NK-92 (cell line): ENCODE measurements around the gene PNMA8A.
"Not testable (repeated sequence)": the region's sequence is repeated elsewhere in the genome, so short reads cannot be mapped to it uniquely, and the experiment has no call there.

ENCODE experiments used
- DNase-seq: peaks from one replicate; lab custom pipeline; 2025; ENCODE audit not compliant: unreplicated experiment; lab: John Stamatoyannopoulos, UW

The PNMA8A gene

DNA sequence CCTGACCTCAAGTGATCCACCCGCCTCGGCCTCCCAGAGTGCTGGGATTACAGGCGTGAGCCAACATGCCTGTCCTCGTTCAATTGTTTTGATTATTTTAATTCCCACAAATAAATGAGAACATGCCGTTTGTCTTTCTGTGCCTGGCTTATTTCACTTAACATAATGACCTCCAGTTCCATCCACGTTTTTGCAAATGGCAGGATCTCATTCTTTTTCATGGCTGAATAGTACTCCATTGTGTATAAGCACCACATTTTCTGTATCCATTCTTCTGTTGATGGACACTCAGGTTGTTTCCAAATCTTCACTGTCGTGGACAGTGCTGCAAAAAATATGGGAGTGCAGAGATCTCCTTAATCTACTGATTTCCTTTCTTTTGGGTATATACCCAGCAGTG is 37.9 kb downstream of the PNMA8A start:
- DNase-seq = not testable (repeated sequence)

DNA sequence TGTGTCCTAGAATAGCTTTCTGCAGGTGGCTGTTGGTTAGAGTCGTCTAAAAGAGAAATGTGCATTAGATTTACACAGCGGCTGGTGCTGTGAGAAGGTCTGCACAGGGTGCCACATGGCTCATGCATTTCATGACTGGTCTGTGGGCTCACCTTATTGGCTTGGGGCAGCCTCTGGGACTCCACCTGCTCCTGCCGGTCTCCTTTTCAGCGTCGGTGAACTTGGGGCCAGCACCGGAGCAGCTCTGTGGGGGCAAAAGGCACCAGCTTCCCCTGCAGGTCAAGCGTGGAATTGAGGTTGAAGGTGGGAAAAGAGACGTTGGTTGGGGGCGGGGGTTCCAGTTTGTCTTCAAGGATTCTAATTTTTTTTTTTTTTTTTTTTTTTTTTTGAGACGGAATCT is 39.5 kb downstream of the PNMA8A start:
- no peak for DNase-seq

DNA sequence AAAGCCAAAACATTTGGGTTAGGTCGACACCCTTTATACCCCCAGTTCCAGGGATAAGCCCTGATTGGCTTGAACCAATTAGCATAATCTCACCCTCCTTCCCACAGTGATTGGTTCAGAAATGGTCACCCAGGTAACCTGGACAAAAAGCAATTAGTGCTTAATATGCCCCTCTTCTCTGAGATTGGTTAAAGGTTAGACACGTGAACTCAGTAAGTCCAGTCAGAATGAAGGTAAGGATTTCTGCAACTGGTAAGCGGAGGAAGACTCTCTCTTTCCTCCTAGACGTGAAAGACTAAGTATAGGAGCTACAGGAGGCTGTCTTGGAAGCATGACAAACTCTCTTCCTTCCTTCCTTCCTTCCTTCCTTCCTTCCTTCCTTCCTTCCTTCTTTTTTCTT is 41.4 kb downstream of the PNMA8A start:
- no peak for DNase-seq

DNA sequence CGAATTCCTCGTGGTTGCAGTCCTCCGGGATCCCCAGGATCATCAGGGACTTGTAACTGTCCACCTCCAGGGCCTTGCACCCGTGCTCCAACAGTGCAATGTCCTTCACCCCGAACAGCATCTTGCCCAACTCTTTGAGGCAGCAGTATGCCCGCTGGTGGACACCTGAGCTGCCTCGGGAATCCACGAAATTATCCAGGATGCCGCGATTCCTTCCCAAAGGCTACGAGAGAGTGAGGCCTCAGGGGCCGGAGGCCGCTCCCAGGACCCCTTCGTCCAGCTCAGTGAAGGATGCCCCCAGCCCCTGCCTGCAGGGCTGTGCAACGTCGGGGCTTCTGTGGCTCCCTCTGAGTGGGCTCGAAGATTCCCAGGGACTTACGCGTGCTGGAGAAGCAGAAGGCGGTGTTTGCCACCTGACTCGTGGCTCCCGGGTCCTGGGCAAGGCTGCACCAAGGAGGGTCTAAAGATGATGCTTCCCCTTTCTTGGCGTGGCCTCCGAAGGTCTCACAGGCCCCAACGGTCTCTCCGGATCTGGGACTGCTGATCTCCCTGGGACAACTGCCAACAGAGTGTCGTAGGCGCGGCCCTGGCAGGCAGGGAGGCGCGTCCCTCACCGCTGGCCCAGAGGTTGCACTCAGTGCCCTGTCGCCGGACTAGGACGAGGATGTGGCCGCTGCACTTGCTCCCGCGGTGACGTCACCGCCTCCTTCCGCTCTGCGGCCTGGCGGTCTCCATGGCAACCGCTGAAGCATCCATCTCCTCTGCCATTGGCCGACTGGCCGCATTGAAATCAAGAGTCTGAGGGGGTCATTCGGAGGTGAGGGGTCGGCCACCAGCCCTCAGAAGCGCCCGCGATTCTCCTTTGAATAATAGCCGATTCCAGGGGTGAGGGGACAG is 42.9 kb downstream of the PNMA8A start, which contains the start of gene PNMA8C:
TSS of gene PNMA8C (minus strand) at position 698 of the 897 bp plus-strand sequence. CDS start at position 121, 577 bp downstream.
- no peak for DNase-seq

DNA sequence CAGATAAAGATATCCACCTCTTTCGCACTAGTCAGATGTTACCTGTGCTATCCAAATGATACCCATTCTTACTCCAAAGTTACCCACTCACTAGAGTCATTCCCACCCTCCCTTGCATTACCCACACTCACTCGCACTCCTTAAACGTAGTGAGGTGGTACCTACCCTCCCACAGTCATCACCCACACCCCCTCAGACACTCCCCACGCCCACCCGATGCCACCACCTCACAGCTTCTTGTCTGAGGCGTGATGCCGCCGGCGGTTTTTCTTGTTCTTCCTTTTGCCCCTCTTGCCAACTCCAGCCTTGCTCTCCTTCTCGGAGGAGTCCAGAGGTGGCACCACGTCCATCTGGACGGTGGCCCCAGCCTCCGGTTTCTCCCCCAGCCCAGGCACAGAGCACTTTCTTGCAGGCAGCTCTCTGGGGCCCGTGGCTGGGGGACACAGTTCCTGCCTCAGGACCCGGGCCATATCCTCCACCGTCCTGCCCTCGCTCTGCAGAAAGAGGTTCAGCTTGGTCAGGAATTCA is 43.8 kb downstream of the PNMA8A start:
- DNase-seq = no peak

DNA sequence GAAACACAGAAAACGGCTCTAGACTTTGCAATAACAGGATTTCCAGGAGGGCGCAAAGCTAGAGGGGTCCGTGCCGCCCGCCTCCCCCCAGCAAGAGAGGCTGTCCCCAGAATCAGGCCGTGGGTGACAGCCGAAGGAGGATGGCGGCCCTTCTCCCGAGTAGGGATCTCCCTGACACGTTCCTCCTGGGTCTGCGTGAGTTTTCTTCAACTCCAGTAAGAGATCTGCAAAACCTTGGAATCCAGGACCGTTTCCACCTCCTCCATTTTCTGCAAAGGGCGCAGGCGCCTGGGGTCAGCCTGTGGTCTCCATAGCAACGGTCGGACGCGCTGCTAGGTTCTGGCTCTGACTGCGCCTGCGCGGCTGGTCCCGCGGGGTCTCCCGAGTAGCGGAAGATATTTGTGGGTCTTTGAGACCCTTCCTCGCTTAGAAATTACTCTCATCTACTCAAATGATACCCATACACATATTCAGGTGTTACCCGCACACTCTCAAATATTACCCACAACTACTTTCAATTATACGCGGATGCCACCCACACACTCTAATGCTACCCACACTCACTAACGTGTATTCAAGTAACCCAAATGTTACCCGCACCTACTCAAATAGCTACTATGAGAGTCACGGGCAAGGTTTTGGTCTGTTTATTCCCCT is 44.7 kb downstream of the PNMA8A start:
- no peak for DNase-seq

DNA sequence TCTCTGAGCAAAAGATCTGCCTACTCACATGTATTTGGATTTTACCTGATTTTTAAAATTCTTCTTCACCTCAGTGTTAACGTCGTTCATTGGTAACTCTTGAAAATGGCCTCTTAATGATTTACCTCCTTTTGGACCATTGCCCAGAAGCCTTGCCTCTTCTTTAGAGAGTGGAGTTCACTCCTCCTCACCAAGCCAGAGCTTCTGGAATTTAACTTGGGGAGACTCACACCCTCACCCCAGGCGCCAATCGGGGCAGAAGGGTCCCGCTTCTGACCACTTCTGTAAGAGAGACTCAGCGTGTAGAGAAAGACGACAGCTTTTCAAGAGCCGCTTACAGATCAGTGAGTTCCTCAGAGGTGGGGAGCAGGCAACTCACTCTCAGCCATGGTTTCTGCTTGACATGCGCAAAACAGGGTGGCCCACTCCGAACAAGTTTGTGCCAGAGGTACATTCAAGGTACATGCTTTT is 45.3 kb downstream of the PNMA8A start:
- DNase-seq = no peak

DNA sequence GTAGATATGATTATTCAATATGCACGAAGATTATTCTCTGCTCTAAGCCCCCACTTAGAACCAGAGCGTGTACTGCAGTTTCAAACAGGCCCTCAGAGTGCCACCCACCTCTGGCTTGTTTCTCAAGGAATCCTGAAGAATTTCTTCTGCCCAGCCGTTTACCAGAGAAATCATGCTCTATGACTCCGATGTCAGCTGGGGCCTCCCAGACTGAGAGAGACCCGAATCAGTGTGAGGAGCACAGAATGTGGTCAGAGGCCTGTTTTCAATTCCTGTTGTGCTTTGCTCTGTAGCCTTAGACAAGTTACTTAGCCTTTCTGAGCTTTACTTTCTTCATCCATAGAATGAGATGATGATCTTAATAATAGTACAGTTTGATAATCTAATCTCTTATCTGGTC is 48.2 kb downstream of the PNMA8A start:
- DNase-seq = no peak

DNA sequence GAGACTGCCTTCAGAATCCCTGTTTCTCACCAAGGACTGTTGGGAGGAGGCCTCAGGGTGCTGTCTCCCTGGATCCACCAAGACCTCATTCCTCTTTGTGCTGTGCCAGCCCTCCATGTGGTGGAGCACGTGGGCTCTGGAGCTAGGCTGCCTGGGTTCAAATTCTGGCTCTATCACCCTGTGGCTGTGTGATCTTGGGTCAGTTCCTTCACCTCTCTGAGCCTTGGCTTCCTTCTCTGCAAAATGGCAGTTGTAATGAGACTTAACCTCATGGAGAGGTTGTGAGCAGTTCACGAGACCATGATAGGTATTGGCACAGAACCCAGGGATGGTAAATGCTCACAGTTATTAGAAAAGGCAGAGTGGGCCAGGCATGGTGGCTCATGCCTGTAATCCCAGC is 49.0 kb downstream of the PNMA8A start:
- DNase-seq = no peak

DNA sequence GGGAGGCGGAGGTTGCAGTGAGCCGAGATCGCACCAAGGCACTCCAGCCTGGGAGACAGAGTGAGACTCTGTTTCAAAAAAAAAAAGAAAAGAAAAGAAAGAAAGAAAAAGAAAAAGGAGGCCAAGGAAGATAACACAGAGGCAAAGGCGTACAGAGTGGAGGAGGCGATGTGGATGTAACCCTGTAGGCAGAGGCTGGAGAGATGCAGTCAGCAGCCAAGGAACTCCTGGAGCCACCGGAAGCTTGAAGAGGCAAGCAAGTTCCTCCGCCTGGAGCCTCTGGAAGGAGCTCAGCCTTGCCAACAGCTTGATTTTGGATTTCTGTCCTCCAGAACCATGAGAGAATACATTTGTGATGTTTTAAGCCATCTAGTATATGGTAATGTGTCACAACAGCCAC is 51.3 kb downstream of the PNMA8A start:
- no peak for DNase-seq
